ENCODE results near the gene RBCK1.
A peak's percentile ranks its signal among the peaks of the same experiment; 100 is the strongest.
"Not testable (repeated sequence)": the region's sequence is repeated elsewhere in the genome, so short reads cannot be mapped to it uniquely, and the experiment has no call there.

RBCK1 gene

DNA sequence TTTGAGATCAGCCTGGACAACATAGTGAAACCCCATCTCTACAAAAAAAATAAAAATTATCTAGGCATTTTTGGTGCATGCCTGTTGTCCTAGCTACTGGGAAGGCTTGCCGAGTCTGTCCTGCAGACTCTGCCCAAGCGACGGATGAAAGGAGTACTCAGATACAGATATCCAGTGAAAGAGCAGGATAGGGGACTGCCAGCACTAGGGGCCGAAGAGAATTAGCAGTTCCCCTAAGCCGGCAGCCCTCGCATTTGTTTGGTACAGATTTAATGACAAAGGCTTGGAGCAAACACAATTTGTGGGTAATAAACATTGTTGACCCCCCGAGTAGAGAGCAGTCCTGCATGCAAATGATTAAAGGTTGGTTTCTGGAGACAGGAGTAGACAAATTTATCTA, 59.7 kb downstream of the RBCK1 start:
- DNase-seq (ENCODE audit: low spot score) = no peak
- FAIRE-seq = no peak

DNA sequence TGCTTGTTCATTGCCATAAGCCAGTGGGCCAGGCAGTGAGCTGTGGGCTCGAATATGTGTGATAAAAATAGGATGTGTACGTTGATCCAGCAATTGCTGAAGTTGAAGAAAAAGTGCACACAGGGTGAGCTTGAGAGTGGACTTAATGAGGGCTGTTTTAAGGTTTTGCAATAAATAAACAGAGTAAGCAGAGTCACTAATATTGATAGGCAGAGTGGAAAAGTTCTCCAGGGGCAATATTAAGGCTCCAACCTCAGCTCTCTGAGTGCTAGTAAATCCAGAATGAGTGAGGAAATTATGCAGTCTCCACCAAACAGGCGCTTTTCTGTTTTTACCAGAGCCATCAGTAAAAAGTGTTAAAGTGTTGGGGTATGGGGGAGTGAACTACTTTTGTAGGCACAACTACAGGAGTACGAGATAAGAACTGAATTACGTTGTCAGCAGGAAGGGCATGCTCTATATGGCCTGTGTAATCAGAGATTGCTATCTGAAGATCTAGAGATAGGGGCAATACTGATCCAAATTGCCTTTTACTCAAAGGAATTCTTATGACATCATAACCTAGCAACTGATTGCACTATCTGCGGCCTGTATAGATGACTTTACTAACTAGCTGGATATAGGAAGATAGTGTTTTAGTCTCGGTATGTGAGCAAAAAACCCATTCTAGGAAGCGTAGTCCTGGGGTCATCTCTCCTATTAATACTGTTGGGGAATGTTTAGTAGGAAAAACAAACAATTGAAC, 61.8 kb downstream of the RBCK1 start:
- DNase-seq (ENCODE audit: low spot score) (no peak), FAIRE-seq (no peak)

DNA sequence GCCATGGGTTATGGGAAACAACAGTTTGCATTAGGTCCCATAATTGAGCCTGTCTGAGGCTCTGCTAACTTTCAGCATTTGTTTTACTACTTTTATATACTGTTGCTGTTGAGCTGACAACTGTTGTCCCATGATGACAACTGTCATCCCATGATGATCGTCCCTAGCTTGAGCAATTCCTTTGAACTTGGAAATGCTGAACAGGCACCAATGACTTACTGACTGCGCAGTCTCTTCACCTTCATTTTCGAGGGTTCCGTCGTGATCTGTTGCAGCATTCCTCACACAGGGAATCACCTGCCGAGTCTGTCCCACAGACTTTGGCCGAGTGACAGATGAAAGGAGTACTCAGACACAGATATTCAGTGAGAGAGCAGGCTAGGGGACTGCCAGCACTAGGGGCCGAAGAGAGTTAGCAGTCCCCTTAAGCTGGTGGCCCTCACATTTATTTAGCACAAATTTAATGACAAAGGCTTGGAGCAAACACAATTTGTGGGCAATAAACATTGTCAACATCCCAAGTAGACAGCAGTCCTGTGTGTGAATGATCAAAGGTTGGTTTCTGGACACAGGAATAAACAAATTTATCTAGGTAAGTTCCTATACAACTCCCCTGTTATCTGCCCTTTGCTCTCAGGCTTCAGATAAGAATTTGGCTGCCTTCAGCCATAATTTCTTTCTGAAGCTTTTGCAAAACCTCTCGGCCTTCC, 64.2 kb downstream of the RBCK1 start:
- DNase-seq (ENCODE audit: low spot score) (no peak), FAIRE-seq (no peak)

DNA sequence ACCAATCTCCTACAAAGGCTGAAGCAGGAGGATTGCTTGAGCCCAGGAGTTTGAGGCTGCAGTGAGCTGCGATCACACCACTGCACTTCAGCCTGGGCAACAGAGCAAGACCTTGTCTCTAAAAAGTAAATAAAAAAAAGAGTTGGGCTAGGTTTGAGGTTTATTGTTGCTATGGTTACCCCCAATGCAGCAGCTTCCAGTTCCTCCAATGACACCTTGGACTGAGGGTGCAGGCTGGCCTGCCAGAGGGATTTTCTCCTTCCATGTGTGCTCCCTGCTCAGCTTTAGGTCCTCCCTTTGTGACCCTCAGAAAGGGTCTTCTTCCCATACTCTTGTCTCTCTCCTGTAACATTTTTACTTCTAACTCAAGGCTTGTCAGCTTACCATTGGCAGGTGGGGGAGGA, 64.8 kb downstream of the RBCK1 start:
- DNase-seq (ENCODE audit: low spot score) (no peak), FAIRE-seq (no peak)

DNA sequence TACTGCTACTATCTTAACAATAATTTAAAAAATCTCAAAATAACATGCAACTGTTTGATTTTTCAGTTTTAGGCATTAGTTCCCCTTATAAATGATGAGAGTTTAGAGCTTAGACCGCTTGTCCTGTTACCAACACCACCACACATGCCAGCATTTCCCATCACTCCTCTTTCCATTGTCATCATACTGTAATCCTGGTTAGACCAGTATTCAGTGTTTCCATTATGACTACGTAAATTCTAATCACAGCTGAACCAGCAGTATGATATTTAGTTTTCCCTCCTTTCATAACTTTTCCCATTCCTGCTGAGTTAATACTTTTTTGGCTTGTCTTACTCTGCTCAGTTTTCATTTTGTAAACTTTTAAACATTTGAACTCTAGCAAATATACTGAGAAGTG, 66.5 kb downstream of the RBCK1 start:
- DNase-seq (ENCODE audit: low spot score) (no peak), FAIRE-seq (no peak)

DNA sequence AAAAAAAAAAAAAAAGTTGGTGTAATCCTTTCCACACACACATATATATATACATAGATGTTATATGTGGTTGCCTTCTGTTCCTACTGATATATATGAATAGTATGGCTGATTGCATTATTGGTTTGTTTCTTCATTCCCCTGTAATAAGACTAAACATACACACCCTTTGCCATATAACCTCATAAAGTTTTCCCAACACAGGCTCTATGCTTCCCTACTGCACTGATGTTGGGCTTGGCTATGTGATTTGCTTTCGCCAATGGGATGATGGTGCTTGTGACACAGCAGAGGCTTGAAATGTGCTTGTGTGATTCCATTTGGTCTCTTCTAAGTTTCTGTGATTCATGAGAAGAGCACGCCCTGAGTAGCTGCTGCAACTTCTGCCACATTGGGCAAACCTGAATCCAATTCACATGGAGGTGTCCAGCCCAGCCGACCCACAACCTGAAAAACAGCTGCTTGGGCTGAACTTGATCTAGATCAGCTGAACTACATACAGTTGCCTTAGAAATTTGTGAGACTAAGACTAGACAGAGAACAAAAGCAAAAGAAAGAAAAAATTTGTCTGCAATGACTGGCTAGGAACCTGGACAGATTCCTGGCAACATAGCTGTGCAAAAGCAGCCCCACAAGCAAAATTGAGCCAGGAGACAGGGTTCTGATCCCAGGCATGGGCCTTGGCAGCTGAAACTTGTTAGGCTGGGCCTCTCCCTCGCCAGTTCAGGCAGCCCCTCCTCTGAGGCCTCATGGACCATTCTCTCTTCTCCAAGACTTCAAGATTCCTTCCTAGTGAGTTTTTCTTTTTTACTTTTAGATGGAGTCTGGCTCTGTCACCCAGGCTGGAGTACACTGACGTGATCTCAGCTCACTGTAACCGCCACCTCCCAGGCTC, 67.6 kb downstream of the RBCK1 start:
- DNase-seq (ENCODE audit: low spot score) (no peak), FAIRE-seq (no peak)

DNA sequence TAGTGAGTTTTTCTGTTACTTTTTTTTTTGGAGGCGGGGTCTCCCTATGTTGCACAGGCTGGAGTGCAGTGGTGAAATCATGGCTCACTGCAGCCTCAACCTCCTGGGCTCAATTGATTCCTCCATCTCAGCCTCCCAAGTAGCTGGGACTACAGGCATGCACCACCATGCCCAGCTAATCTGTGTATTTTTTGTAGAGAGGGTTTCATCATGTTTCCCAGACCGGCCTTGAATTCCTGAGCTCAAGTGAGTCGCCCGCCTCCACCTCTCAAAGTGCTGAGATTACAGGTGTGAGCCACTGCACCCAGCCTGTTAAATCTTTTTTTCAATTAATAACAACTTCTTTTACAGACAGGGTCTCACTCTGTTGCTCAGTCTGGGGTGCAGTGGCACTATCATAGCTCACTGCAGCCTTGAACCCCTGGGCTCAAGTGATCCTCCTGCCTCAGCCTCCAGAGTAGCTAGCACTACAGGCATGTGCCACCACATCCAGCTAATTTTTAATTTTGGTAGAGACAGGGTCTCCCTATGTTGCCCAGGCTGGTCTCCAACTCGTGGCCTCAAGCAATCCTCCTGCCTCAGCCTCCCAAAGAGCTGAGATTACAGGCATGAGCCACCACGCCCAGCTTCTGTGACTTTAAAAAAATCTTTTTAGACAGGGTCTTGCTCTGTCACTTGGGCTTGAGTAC, 68.6 kb downstream of the RBCK1 start:
- not testable (repeated sequence) for FAIRE-seq; DNase-seq (ENCODE audit: low spot score)

DNA sequence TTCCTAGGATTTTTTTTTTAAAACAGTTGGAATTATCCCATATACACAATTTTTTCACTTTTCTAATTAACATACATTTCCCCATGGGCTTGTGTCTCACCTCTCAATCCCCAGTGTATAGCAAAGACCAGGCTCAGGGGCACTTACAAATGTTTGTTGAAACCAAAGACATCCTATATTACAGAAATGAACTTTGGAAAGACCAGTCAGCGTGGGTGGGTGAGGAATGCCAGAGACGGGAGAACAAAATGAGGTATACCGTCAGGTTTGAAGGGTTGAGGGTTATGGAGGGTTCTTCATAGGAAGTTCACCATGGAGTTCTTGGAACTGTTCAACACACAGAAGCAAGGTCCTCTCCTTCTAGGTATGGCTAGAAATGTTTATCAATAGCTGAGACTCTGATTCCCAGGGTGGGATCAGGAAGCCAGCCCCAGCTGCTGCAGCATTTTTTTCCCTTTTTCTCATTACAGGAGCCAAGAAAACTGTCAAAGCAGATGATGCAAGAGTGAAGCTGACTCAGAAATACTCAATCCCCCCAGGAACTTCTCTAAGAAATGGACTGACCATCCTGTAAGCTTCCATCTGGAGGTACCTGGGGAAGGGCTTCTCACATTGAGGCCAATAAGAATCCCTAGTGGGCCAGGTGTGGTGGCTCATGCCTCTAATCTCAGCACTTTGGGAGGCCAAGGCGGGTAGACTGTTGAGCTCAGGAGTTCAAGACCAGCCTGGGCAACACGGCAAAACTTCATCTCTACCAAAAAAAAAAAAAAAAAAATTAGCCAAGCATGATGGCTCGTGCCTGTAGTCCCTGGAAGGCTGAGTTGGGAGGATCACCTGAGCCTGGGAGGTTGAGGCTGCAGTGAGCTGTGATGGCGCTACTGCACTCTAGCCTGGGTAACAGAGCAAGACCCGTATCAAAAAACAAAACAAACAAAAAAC, 70.2 kb downstream of the RBCK1 start:
- no peak for FAIRE-seq
- no peak for DNase-seq (ENCODE audit: low spot score)

DNA sequence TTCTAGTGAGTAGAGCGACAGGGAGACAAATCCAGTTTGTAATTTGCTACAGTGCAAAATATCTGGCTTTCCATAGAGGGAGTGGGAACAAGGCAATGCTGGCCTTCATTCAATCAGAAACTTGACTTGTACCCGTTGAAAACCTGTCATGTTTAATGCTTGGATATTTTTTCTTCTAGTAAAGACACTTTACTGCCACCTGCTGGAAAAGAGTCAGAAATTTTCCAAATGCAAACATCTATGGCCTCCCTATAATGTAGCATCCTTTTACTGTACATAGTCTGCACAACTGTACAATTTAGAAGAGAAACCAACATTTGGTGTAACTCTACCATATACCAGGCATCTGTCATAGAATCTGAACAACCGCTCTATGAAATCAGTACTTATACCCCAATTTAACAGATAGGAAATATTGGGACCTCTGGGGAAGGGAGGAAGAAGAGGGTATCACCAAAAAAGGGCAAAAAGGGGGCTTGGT, 70.9 kb downstream of the RBCK1 start:
- no peak for FAIRE-seq
- DNase-seq (ENCODE audit: low spot score) = peak; percentile 29

DNA sequence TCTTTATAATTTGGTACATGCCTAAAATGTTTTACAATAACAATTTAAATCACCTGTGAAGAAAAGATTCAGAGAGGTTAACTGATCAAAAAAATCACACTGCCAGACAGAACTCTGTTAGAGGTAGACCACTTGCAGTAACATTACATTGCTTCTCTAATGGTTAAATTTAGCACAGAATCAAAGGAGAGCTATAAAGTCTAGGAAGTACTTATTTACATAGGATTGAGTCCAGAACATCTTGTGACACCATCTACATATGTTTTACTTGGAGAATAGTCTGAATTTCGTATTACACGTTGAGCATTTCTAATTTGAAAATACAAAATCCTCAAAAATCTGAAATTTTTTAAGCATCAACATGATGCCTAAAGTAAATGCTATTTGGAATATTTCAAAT, 71.4 kb downstream of the RBCK1 start:
- FAIRE-seq = no peak
- no peak for DNase-seq (ENCODE audit: low spot score)

DNA sequence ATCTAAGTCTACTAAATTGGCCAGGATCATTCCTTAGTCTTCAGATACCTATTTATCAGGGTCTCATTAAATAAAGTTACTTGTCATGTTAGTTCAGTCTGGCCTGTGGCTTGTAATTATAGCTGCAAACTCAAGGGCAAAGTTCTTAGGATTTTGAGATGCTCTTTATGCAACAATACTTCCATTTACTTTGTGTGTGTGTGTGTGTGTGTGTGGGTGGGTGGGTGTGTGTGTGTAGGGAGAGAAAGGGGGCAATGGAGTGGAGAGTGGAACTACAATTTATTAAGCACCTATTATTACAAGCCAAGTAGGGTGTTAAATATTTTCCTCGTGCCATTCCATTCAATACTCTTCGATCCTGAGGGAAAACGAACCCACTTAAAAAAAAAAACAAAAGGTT, 71.9 kb downstream of the RBCK1 start:
- no peak for FAIRE-seq

DNA sequence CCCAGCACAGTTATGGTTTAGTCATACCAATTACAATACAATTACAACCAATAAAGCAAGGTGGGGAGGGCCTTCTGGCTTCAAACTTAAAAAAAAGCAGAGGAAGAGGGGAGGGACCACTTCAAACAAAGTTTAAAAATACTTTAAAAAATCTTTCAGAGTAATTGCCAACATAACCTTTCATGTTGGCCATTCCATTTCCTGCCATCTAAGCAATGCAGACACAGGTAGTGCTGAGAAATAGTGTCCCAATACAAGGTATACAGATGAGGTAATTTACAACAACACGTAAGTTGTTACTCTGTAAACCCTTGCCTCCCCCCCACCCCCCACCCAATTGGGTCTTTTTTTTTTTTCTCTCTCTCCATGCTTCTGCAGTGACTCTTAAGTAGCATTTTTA, 73.1 kb downstream of the RBCK1 start:
- FAIRE-seq = no peak
- DNase-seq (ENCODE audit: low spot score) = no peak

More for the DNA sequence above, 71.9 kb downstream of the RBCK1 start:
- DNase-seq (ENCODE audit: low spot score) = no peak

Data from urothelium cell line (cell line).